Renal cortical epithelial cell (primary cell): Measurements from ENCODE around the gene OSBPL7. TPM values are rescaled to one million over a fixed set of nuclear protein-coding genes. Genes with fewer than 3 reads are reported as not detected.

Source experiments
- DNase-seq: peaks from one replicate; pipeline ENCODE4 v3.0.0-alpha.2; 2011; ENCODE audit warnings: low read depth
- total RNA-seq: library from RNA; depleted of rRNA; stranded (reverse); fragments of >200 nt; gene quantifications from 2 replicates; pipeline ENCODE4 v1.2.3, GENCODE V29; 2014

Gene OSBPL7
- total RNA-seq, 1 donor from 2014 or later = 11.3 TPM

GRCh38 chr17:47823519-47823918 lies 1.9 kb upstream of the OSBPL7 start:
- no peak for DNase-seq

- DNase-seq = no peak
Measured at GRCh38 chr17:47822785-47823184, 1.2 kb upstream of the OSBPL7 start.

GRCh38 chr17:47821031-47821423 lies 567 bp downstream of the OSBPL7 start:
- no peak for DNase-seq

- DNase-seq = no peak
Measured at GRCh38 chr17:47820033-47820789, 1.4 kb downstream of the OSBPL7 start.

GRCh38 chr17:47819475-47819874 lies 2.1 kb downstream of the OSBPL7 start:
- no peak for DNase-seq

- DNase-seq = no peak
Measured at GRCh38 chr17:47818002-47818695, 3.4 kb downstream of the OSBPL7 start.

GRCh38 chr17:47816947-47817346 lies 4.6 kb downstream of the OSBPL7 start:
- DNase-seq = no peak

- DNase-seq = no peak
Measured at GRCh38 chr17:47816111-47816735, 5.4 kb downstream of the OSBPL7 start.

GRCh38 chr17:47815106-47815918 lies 6.3 kb downstream of the OSBPL7 start:
- no peak for DNase-seq

GRCh38 chr17:47813512-47814031 lies 8.0 kb downstream of the OSBPL7 start:
- DNase-seq = no peak

GRCh38 chr17:47813077-47813476 lies 8.5 kb downstream of the OSBPL7 start:
- no peak for DNase-seq

GRCh38 chr17:47812146-47812920 lies 9.3 kb downstream of the OSBPL7 start:
- DNase-seq = no peak

GRCh38 chr17:47811709-47812108 lies 9.9 kb downstream of the OSBPL7 start:
- no peak for DNase-seq

- no peak for DNase-seq
Measured at GRCh38 chr17:47810901-47811635, 10.5 kb downstream of the OSBPL7 start.

- peak; percentile 95 for DNase-seq
Measured at GRCh38 chr17:47810200-47810821, 11.3 kb downstream of the OSBPL7 start.

- no peak for DNase-seq
Measured at GRCh38 chr17:47808830-47809480, 12.6 kb downstream of the OSBPL7 start.

- no peak for DNase-seq
Measured at GRCh38 chr17:47808036-47808829, 13.4 kb downstream of the OSBPL7 start.

GRCh38 chr17:47807421-47807820 lies 14.2 kb downstream of the OSBPL7 start:
- DNase-seq = no peak

GRCh38 chr17:47806913-47807255 lies 14.7 kb downstream of the OSBPL7 start:
- DNase-seq = no peak
